Measurements from ENCODE around the gene EPHA4.

Gene EPHA4

DNA sequence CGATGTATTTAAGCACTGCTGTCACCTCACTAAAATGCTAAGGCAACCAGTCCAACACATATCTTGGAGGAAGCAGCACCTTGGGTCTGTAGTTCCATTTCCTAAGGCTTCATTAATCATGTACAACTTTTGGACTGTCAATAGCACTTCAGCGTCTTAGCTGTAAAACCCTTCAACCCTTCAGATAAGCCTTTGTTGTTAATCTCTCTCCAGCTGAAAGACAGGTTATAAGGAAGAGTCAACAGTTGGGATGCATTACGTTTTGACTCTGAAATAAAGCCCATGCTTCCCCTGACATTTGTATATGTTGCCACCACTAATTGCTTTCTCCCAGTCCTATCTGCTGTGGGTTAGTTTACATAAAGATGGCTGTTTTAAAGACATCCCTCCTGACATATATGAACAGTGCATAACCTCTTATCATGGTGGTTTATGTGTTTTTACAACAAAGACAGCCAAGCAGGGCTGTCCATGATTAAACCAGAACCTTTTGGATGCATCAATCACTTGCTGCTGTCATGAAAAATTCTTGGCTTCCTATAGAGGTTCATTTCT lies 81.5 kb downstream of the EPHA4 start:
- no peak for DNase-seq (ENCODE audit: low read depth)
- no peak for TF ChIP-seq CTCF (IDR thresholded peaks at IDR 0.05; ENCODE audit: low read depth, low read length, missing control alignments)
- no peak overlapping the region for H3K4me3 ChIP-seq (ENCODE audit: low read depth, low read length)

- no peak overlapping the region for H3K4me3 ChIP-seq (ENCODE audit: low read depth, low read length)
- DNase-seq (ENCODE audit: low read depth) = no peak
- TF ChIP-seq CTCF (IDR thresholded peaks at IDR 0.05; ENCODE audit: low read depth, low read length, missing control alignments) = no peak
These were observed 83.8 kb downstream of the EPHA4 start for GRCh38 chr2:221488136-221488807.

DNA sequence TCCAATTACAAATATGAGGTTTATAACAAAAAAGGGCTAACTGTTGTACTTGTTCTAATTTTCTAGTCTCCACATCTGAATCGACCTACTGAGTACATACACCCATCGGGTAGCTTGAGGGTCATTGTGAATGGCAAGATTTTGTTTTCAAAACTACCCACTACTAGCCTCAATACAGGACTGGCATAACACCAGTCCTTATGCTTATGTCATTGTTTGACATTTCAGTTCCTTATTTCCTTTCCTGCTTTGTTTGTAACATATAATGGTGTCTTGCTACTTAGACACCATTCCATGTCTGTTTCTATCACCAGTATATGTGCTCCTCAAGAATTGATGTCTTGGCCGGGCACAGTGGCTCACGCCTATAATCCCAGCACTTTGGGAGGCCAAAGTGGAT lies 86.0 kb downstream of the EPHA4 start:
- no peak for DNase-seq (ENCODE audit: low read depth)
- no peak overlapping the region for H3K4me3 ChIP-seq (ENCODE audit: low read depth, low read length)
- no peak for TF ChIP-seq CTCF (IDR thresholded peaks at IDR 0.05; ENCODE audit: low read depth, low read length, missing control alignments)

DNA sequence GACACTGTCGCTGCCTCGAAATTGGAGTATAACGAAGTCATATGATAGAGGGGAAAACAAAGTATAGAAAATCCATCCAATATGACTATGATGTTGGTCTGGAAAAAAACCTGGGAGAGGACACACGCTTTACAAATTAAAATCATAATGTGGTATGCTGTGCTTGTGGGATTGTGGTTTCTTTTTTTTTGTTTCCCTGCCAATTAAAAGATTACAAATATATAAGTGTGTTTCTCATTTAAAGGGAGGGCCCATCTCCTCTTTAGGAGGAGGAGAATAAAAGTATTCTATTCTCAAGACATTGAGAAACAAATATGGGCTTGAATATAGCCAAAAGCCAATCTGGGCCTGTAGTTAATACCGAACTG lies 86.6 kb downstream of the EPHA4 start:
- no peak for DNase-seq (ENCODE audit: low read depth)
- TF ChIP-seq CTCF (IDR thresholded peaks at IDR 0.05; ENCODE audit: low read depth, low read length, missing control alignments) = no peak
- H3K4me3 ChIP-seq (ENCODE audit: low read depth, low read length) = no peak overlapping the region

DNA sequence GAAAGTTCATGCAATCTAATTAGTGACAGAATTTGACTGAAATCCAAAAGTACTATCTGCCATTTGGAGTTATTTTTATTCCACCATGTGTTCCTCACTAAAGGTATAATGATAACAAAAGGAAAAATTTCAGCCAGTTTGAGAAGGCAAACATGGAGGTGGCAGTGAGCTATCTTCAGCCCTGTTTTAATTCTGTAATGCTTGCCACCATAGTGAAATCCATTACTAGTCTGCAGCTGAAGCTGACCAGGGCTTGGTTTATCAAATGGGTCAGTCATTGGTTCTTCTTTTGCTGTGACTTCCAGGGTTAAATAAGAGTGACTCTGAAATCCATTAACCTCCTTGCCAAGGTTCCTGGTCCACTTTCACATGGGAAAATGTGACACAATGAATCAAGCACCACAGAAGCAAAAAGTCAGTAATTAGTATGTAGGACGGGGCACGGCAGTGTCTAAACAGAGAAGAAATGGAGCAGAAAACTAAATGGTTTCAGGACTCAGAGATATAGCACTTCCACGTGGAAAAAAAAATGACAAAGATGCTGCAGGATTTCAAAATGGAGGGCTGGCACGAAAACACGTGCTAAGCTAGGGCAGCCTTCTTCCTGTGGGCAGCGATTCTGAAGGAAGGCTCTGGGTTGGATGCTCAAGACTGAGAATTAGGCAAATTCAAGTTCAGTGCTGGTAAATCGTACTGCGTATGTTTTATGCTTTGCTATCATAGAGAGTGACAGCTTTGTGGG lies 87.2 kb downstream of the EPHA4 start:
- no peak for TF ChIP-seq CTCF (IDR thresholded peaks at IDR 0.05; ENCODE audit: low read depth, low read length, missing control alignments)
- DNase-seq (ENCODE audit: low read depth) = no peak
- H3K4me3 ChIP-seq (ENCODE audit: low read depth, low read length) = no peak overlapping the region

- no peak overlapping the region for H3K4me3 ChIP-seq (ENCODE audit: low read depth, low read length)
- no peak for TF ChIP-seq CTCF (IDR thresholded peaks at IDR 0.05; ENCODE audit: low read depth, low read length, missing control alignments)
- no peak for DNase-seq (ENCODE audit: low read depth)
These were observed 89.2 kb downstream of the EPHA4 start for GRCh38 chr2:221482666-221483455.

Data from GM12864 (cell line).